HepG2 (cell line): ENCODE data around the gene PIK3CB. TPM values are rescaled to one million over a fixed set of nuclear protein-coding genes. Genes with fewer than 3 reads are reported as not detected.

ENCODE experiments used
- BCL6 ChIP-seq: IDR thresholded peaks from 2 replicates; pipeline ENCODE4 v1.6.1; 2016; ENCODE audit warnings: missing genetic modification reagents, missing compliant biosample characterization
- HDAC1 ChIP-seq: sonication (generic); formaldehyde crosslinking; IDR thresholded peaks from 2 replicates; pipeline ENCODE4 v1.5.1; 2020; ENCODE audit warnings: mild to moderate bottlenecking, missing genetic modification reagents
- HNF1A ChIP-seq, 2 experiments: sonication (generic) in 1 of 2; formaldehyde crosslinking in 1 of 2; IDR thresholded peaks; 2 replicates each; pipeline versions ENCODE4 v1.4.0 to v1.6.1; 2016 to 2020; ENCODE audit warnings: borderline replicate concordance in 1 of 2, low read depth in 1 of 2, mild to moderate bottlenecking in 1 of 2, missing genetic modification reagents in 1 of 2
- KLF13 ChIP-seq: sonication (generic); formaldehyde crosslinking; IDR thresholded peaks from 2 replicates; pipeline ENCODE4 v1.4.0; 2020; ENCODE audit warnings: mild to moderate bottlenecking, missing genetic modification reagents
- NCOA2 ChIP-seq: sonication (generic); formaldehyde crosslinking; IDR thresholded peaks from 2 replicates; pipeline ENCODE4 v1.8.0; 2022; ENCODE audit warnings: inconsistent platforms
- SOX13 ChIP-seq, 3 experiments: fragments of 450-650 bp in 1 of 3; sonication (generic) in 1 of 3; formaldehyde crosslinking in 1 of 3; IDR thresholded peaks in 2 of 3; conservative IDR thresholded peaks in 1 of 3; 2 replicates each; pipeline versions ENCODE4 v1.5.0 to v1.6.1; 2016 to 2020; ENCODE audit warnings: antibody characterized with exemption in 1 of 3, mild to moderate bottlenecking in 1 of 3, missing compliant biosample characterization in 1 of 3, missing genetic modification reagents in 1 of 3, moderate library complexity in 1 of 3
- SP1 ChIP-seq, 2 experiments: fragments of 450-650 bp in 1 of 2; sonication (generic) in 1 of 2; formaldehyde crosslinking in 1 of 2; IDR thresholded peaks; 2 replicates each; pipeline versions ENCODE4 v1.4.0 to v1.6.1; 2016 to 2020; ENCODE audit warnings: missing genetic modification reagents in 1 of 2
- ZFP62 ChIP-seq: sonication (generic); formaldehyde crosslinking; IDR thresholded peaks from 2 replicates; pipeline ENCODE4 v1.4.0; 2020; ENCODE audit warnings: missing genetic modification reagents
- ZNF230 ChIP-seq: sonication (generic); formaldehyde crosslinking; IDR thresholded peaks from 2 replicates; pipeline ENCODE4 v1.4.0; 2020; ENCODE audit warnings: mild to moderate bottlenecking, missing genetic modification reagents
- ZNF234 ChIP-seq: sonication (generic); formaldehyde crosslinking; conservative IDR thresholded peaks from 2 replicates; pipeline ENCODE4 v1.5.1; 2020; ENCODE audit warnings: mild to moderate bottlenecking, missing genetic modification reagents
- ZNF251 ChIP-seq: sonication (generic); formaldehyde crosslinking; IDR thresholded peaks from 2 replicates; pipeline ENCODE4 v1.9.0; 2021; ENCODE audit warnings: mild to moderate bottlenecking, missing genetic modification reagents
- ZNF274 ChIP-seq: sonication (generic); formaldehyde crosslinking; IDR thresholded peaks from 2 replicates; pipeline ENCODE4 v1.5.1; 2020; ENCODE audit warnings: mild to moderate bottlenecking, missing genetic modification reagents
- ZNF318 ChIP-seq: sonication (generic); formaldehyde crosslinking; IDR thresholded peaks from 2 replicates; pipeline ENCODE4 v1.4.0; 2020; ENCODE audit warnings: mild to moderate bottlenecking, missing genetic modification reagents
- ZNF362 ChIP-seq: sonication (generic); formaldehyde crosslinking; IDR thresholded peaks from 2 replicates; pipeline ENCODE4 v1.4.0; 2020; ENCODE audit warnings: missing genetic modification reagents, mild to moderate bottlenecking, borderline replicate concordance
- ZNF367 ChIP-seq: sonication (generic); formaldehyde crosslinking; IDR thresholded peaks from 2 replicates; pipeline ENCODE4 v1.4.0; 2020; ENCODE audit warnings: missing genetic modification reagents, borderline replicate concordance
- ZNF550 ChIP-seq: sonication (generic); formaldehyde crosslinking; IDR thresholded peaks from 2 replicates; pipeline ENCODE4 v1.4.0; 2020; ENCODE audit warnings: mild to moderate bottlenecking, missing genetic modification reagents, borderline replicate concordance
- polyA plus RNA-seq, 8 experiments: library from polyadenylated mRNA; depleted of rRNA in 3 of 8; stranded (reverse) in 7 of 8; unstranded in 1 of 8; fragments of >200 nt; fragmentation: Illumina TruSeq in 4 of 8; extraction: Trizol in 4 of 8; gene quantifications; 2 replicates each; pipeline versions ENCODE4 v1.2.1 to v1.2.3, GENCODE V29; 2011 to 2016; ENCODE audit warnings: low read depth in 4 of 8, missing spikeins in 1 of 8, mixed read lengths in 1 of 8; ENCODE audit not compliant: insufficient read depth in 1 of 8
- total RNA-seq, 5 experiments: library from RNA; depleted of rRNA; stranded (reverse); fragments of >200 nt; fragmentation: Illumina TruSeq; extraction: Trizol; gene quantifications; 2 replicates each; pipeline ENCODE4 v1.2.3, GENCODE V29; 2016; ENCODE audit warnings: low read depth in 1 of 5

PIK3CB gene
- total and polyA plus RNA-seq, 2 of the 13 experiments (the other 11 are each of a cell fraction or from before 2014, with no cell fraction given), result 6.6 to 18.7 TPM

GRCh38 chr3:138688871-138689299, 145.8 kb downstream of the PIK3CB start (continued):
- TF ChIP-seq ZNF274 (CRISPR knock-in tag) (no peak), SP1 (IDR thresholded peaks at IDR 0.05) (no peak), SP1 (CRISPR knock-in tag; IDR thresholded peaks at IDR 0.05) (no peak), ZNF362 (CRISPR knock-in tag) (no peak), ZNF230 (CRISPR knock-in tag) (no peak), BCL6 (peak; percentile 70; the same call in 1 of the 2 replicates), SOX13 (IDR thresholded peaks at IDR 0.05) (no peak), SOX13 (CRISPR knock-in tag; conservative IDR thresholded peaks at IDR 0.05 in 1 of 2, IDR thresholded peaks at IDR 0.05 in 1 of 2) (peak in 1 of 2 experiments; percentile 63; a peak in 2 of 4 replicates), ZNF367 (no peak), HNF1A (IDR thresholded peaks at IDR 0.05; ENCODE audit: low read depth) (0 out of 2 replicates have a peak, but pooled peaks have one; percentile 32), HNF1A (CRISPR knock-in tag; IDR thresholded peaks at IDR 0.05; ENCODE audit: borderline replicate concordance) (no peak), HDAC1 (no peak), ZNF251 (CRISPR knock-in tag) (no peak), ZNF318 (no peak), ZNF550 (CRISPR knock-in tag) (no peak), NCOA2 (peak; percentile 41; the same call in 1 of the 2 replicates), ZFP62 (CRISPR knock-in tag) (no peak), KLF13 (CRISPR knock-in tag) (no peak), ZNF234 (CRISPR knock-in tag) (no peak)
